PC-9 (cell line): Measurements from ENCODE around the gene SPON1. TPM values are rescaled to one million over a fixed set of nuclear protein-coding genes. Genes with fewer than 3 reads are reported as not detected.

ENCODE experiments used
- BruUV-seq: library from RNA; stranded (reverse); fragments of 400-500 nt; replicated peaks from 2 replicates; lab custom pipeline; 2021; lab: Mats Ljungman, UMichigan
- CTCF ChIA-PET: fragments of 300-600 bp; sonication (Branson Sonifier 250); formaldehyde crosslinking; loops from one replicate; lab custom pipeline; 2022; ENCODE audit warnings: antibody characterized with exemption; lab: Charles Lee
- POLR2A ChIA-PET: fragments of 300-600 bp; sonication (Branson Sonifier 250); formaldehyde crosslinking; loops from one replicate; lab custom pipeline; 2022; ENCODE audit warnings: antibody characterized with exemption; ENCODE audit not compliant: unreplicated experiment; lab: Charles Lee
- DNase-seq, 2 experiments: peaks; one replicate each; pipeline versions ENCODE4 v3.0.0 to v3.0.0-alpha.2; 2015 to 2022; ENCODE audit warnings: mixed read lengths in 1 of 2
- H2AFZ ChIP-seq: fragments of 200-600 bp; sonication (generic); 2 replicates; pipeline ENCODE4 v1.8.1; 2017; ENCODE audit warnings: antibody characterized with exemption
- H3F3A ChIP-seq: fragments of 200-600 bp; sonication (generic); 2 replicates; pipeline ENCODE4 v1.8.1; 2017; ENCODE audit warnings: antibody characterized with exemption, mild to moderate bottlenecking, low read depth; ENCODE audit not compliant: insufficient read depth
- H3K27ac ChIP-seq: fragments of 200-600 bp; sonication (generic); 2 replicates; pipeline ENCODE4 v1.6.1; 2016; ENCODE audit warnings: mixed run types
- H3K27me3 ChIP-seq: fragments of 200-600 bp; sonication (generic); 2 replicates; pipeline ENCODE4 v1.6.1; 2016; ENCODE audit warnings: low read depth, mixed run types; ENCODE audit not compliant: insufficient read depth
- H3K36me3 ChIP-seq: fragments of 200-600 bp; sonication (generic); 2 replicates; pipeline ENCODE4 v1.6.1; 2016; ENCODE audit warnings: low read depth, mixed run types
- H3K4me1 ChIP-seq: fragments of 200-600 bp; sonication (generic); replicated peaks from 2 replicates; pipeline ENCODE4 v1.6.1; 2016; ENCODE audit warnings: mixed run types; ENCODE audit not compliant: insufficient read depth
- H3K4me2 ChIP-seq: fragments of 200-600 bp; sonication (generic); 2 replicates; pipeline ENCODE4 v1.6.1; 2017; ENCODE audit warnings: mixed run types
- H3K4me3 ChIP-seq: fragments of 200-600 bp; sonication (generic); 2 replicates; pipeline ENCODE4 v1.6.1; 2016; ENCODE audit warnings: mixed run types
- H3K79me2 ChIP-seq: fragments of 200-600 bp; sonication (generic); 2 replicates; pipeline ENCODE4 v1.6.1; 2017; ENCODE audit warnings: low read depth, mixed run types
- H3K9me2 ChIP-seq: fragments of 200-600 bp; sonication (generic); 2 replicates; pipeline ENCODE4 v1.8.1; 2017; ENCODE audit warnings: mild to moderate bottlenecking; ENCODE audit not compliant: insufficient read depth
- H3K9me3 ChIP-seq: fragments of 200-600 bp; sonication (generic); 2 replicates; pipeline ENCODE4 v1.8.1; 2016; ENCODE audit warnings: low read depth; ENCODE audit not compliant: insufficient read depth
- H4K20me1 ChIP-seq: fragments of 200-600 bp; sonication (generic); 2 replicates; pipeline ENCODE4 v1.8.1; 2017; ENCODE audit not compliant: insufficient read depth
- CTCF ChIP-seq: fragments of 200-600 bp; sonication (generic); conservative IDR thresholded peaks from 2 replicates; pipeline ENCODE4 v1.6.1; 2017; ENCODE audit warnings: mixed run types, antibody characterized with exemption, mild to moderate bottlenecking, moderate library complexity
- EZH2 ChIP-seq: fragments of 200-600 bp; sonication (generic); IDR thresholded peaks from 2 replicates; pipeline ENCODE4 v1.8.0; 2017; ENCODE audit warnings: antibody characterized with exemption, low read depth
- intact Hi-C: fragments of 100-400 bp; cut with micrococcal nuclease; formaldehyde crosslinking; loops from one replicate; pipeline ENCODE4 v1.10.0; 2022; ENCODE audit not compliant: unreplicated experiment
- total RNA-seq: library from RNA; stranded (reverse); gene quantifications from 2 replicates; pipeline ENCODE4 v1.2.3, GENCODE V29; 2021

The SPON1 gene
- total RNA-seq, 1 experiment from 2014 or later, result 0.70 TPM

- no peak overlapping the region for H2AFZ ChIP-seq
- DNase-seq, result no peak
- no peak overlapping the region for H3K4me2 ChIP-seq
- no peaks in the 10 kb centered on the region for H4K20me1 ChIP-seq
- H3K36me3 ChIP-seq, result no peaks in the 10 kb centered on the region
- H3K27ac ChIP-seq, result no peak overlapping the region
- no peak overlapping the region for H3K4me3 ChIP-seq
- intact Hi-C loops, result no loop called here
- no peaks in the 10 kb centered on the region for H3K4me1 ChIP-seq
- ChIA-PET POLR2A (no interaction called here), CTCF (no interaction called here)
- H3K9me3 ChIP-seq, result no peaks in the 10 kb centered on the region
- BruUV-seq, result no TSS peak
- no peaks in the 10 kb centered on the region for H3K9me2 ChIP-seq
- no peaks in the 10 kb centered on the region for H3F3A ChIP-seq
- no peaks in the 10 kb centered on the region for H3K79me2 ChIP-seq
- no peaks in the 10 kb centered on the region for H3K27me3 ChIP-seq
- no peak for TF ChIP-seq CTCF
Measured at GRCh38 chr11:14110629-14111028, 148.1 kb downstream of the SPON1 start.

GRCh38 chr11:14111496-14111895 is 149.0 kb downstream of the SPON1 start:
- CTCF ChIA-PET, result no interaction called here
- BruUV-seq, result no TSS peak
- no peak for TF ChIP-seq EZH2
- TF ChIP-seq CTCF, result no peak
- Histone ChIP-seq H2AFZ (no peak overlapping the region), H3K9me3 (no peaks in the 10 kb centered on the region), H3K79me2 (no peaks in the 10 kb centered on the region), H3K27ac (no peak overlapping the region), H3K4me1 (no peaks in the 10 kb centered on the region), H3K4me3 (no peak overlapping the region), H4K20me1 (no peaks in the 10 kb centered on the region), H3K27me3 (no peaks in the 10 kb centered on the region), H3K9me2 (no peaks in the 10 kb centered on the region), H3K4me2 (no peak overlapping the region), H3F3A (no peaks in the 10 kb centered on the region), H3K36me3 (no peaks in the 10 kb centered on the region)
- POLR2A ChIA-PET, result no interaction called here
- intact Hi-C loops, result no loop called here
- no peak for DNase-seq

- BruUV-seq, result no TSS peak
- intact Hi-C loops, result no loop called here
- CTCF ChIA-PET, result no interaction called here
Measured at GRCh38 chr11:14112721-14113120, 150.2 kb downstream of the SPON1 start.

More at GRCh38 chr11:14112721-14113120, 150.2 kb downstream of the SPON1 start:
- TF ChIP-seq CTCF (no peak), EZH2 (no peak)
- Histone ChIP-seq H3K36me3 (no peaks in the 10 kb centered on the region), H3K4me1 (no peaks in the 10 kb centered on the region), H3K27ac (no peak overlapping the region), H3K9me3 (no peaks in the 10 kb centered on the region), H2AFZ (no peak overlapping the region), H3K27me3 (no peaks in the 10 kb centered on the region), H3K79me2 (no peaks in the 10 kb centered on the region), H3K4me3 (no peak overlapping the region), H3K4me2 (no peak overlapping the region), H3K9me2 (no peaks in the 10 kb centered on the region), H4K20me1 (no peaks in the 10 kb centered on the region), H3F3A (no peaks in the 10 kb centered on the region)
- no peak for DNase-seq
- POLR2A ChIA-PET, result no interaction called here
